IPS-20b (cell line): ENCODE results near the gene SHROOM4.

Source experiments
- H3K27ac ChIP-seq: one replicate; pipeline ENCODE4 v1.5.1; 2013; ENCODE audit warnings: low read length
- H3K27me3 ChIP-seq: 2 replicates; pipeline ENCODE4 v1.6.1; 2013; ENCODE audit warnings: mild to moderate bottlenecking, low read length, inconsistent platforms; ENCODE audit not compliant: insufficient read depth
- H3K36me3 ChIP-seq: 2 replicates; pipeline ENCODE4 v1.6.1; 2013; ENCODE audit warnings: low read depth, mild to moderate bottlenecking, inconsistent platforms, low read length, moderate library complexity; ENCODE audit not compliant: insufficient read depth
- H3K4me1 ChIP-seq: 2 replicates; pipeline ENCODE4 v1.6.1; 2013; ENCODE audit warnings: mild to moderate bottlenecking, control low read depth, inconsistent platforms, low read length, moderate library complexity; ENCODE audit not compliant: insufficient read depth
- H3K4me3 ChIP-seq: 2 replicates; pipeline ENCODE4 v1.5.1; 2013; ENCODE audit warnings: mild to moderate bottlenecking, low read length, inconsistent platforms
- H3K9ac ChIP-seq: 2 replicates; pipeline ENCODE4 v1.6.1; 2013; ENCODE audit warnings: low read depth, mild to moderate bottlenecking, inconsistent platforms, low read length, moderate library complexity
- H3K9me3 ChIP-seq: 2 replicates; pipeline ENCODE4 v1.6.1; 2013; ENCODE audit warnings: mild to moderate bottlenecking, low read depth, low read length, inconsistent platforms; ENCODE audit not compliant: insufficient read depth

SHROOM4 gene

GRCh38 chrX:50638123-50638522 lies 175.9 kb downstream of the SHROOM4 start:
- H3K27ac ChIP-seq: no peak overlapping the region

GRCh38 chrX:50635817-50636365 lies 178.1 kb downstream of the SHROOM4 start:
- Histone ChIP-seq H3K9ac (no peak overlapping the region), H3K36me3 (no peaks in the 10 kb centered on the region), H3K9me3 (no peaks in the 10 kb centered on the region), H3K4me1 (no peaks in the 10 kb centered on the region), H3K27ac (no peak overlapping the region), H3K4me3 (no peak overlapping the region), H3K27me3 (no peaks in the 10 kb centered on the region)

More at GRCh38 chrX:50638123-50638522, 175.9 kb downstream of the SHROOM4 start:
- Histone ChIP-seq H3K36me3 (no peaks in the 10 kb centered on the region), H3K27me3 (no peaks in the 10 kb centered on the region), H3K9ac (no peak overlapping the region), H3K9me3 (no peaks in the 10 kb centered on the region), H3K4me3 (no peak overlapping the region), H3K4me1 (no peaks in the 10 kb centered on the region)

- H3K4me1 ChIP-seq: no peaks in the 10 kb centered on the region
- H3K27ac ChIP-seq: no peak overlapping the region
- H3K4me3 ChIP-seq: no peak overlapping the region
- no peaks in the 10 kb centered on the region for H3K36me3 ChIP-seq
- no peak overlapping the region for H3K9ac ChIP-seq
- H3K9me3 ChIP-seq: no peaks in the 10 kb centered on the region
- no peaks in the 10 kb centered on the region for H3K27me3 ChIP-seq
Measured at GRCh38 chrX:50635162-50635561, 178.8 kb downstream of the SHROOM4 start.

GRCh38 chrX:50629774-50630173 lies 184.2 kb downstream of the SHROOM4 start:
- H3K36me3 ChIP-seq: no peaks in the 10 kb centered on the region
- H3K27me3 ChIP-seq: no peaks in the 10 kb centered on the region
- no peak overlapping the region for H3K4me3 ChIP-seq
- no peak overlapping the region for H3K9ac ChIP-seq
- H3K4me1 ChIP-seq: no peaks in the 10 kb centered on the region; the same call in 1 of the 2 replicates
- no peak overlapping the region for H3K27ac ChIP-seq
- H3K9me3 ChIP-seq: no peaks in the 10 kb centered on the region

GRCh38 chrX:50627696-50628095 lies 186.3 kb downstream of the SHROOM4 start:
- Histone ChIP-seq H3K4me1 (no peaks in the 10 kb centered on the region; the same call in 1 of the 2 replicates), H3K4me3 (no peak overlapping the region), H3K9ac (no peak overlapping the region), H3K27ac (no peak overlapping the region), H3K36me3 (no peaks in the 10 kb centered on the region), H3K9me3 (no peaks in the 10 kb centered on the region), H3K27me3 (no peaks in the 10 kb centered on the region)

- H3K9ac ChIP-seq: no peak overlapping the region
Measured at GRCh38 chrX:50626432-50626831, 187.6 kb downstream of the SHROOM4 start.

GRCh38 chrX:50622751-50623150 lies 191.2 kb downstream of the SHROOM4 start:
- Histone ChIP-seq H3K36me3 (no peaks in the 10 kb centered on the region), H3K27me3 (no peaks in the 10 kb centered on the region), H3K9ac (no peak overlapping the region), H3K27ac (no peak overlapping the region), H3K4me1 (no peaks in the 10 kb centered on the region; the same call in 1 of the 2 replicates), H3K4me3 (no peak overlapping the region), H3K9me3 (no peaks in the 10 kb centered on the region)

More at GRCh38 chrX:50626432-50626831, 187.6 kb downstream of the SHROOM4 start:
- Histone ChIP-seq H3K4me1 (no peaks in the 10 kb centered on the region; the same call in 1 of the 2 replicates), H3K36me3 (no peaks in the 10 kb centered on the region), H3K4me3 (no peak overlapping the region), H3K9me3 (no peaks in the 10 kb centered on the region), H3K27ac (no peak overlapping the region), H3K27me3 (no peaks in the 10 kb centered on the region)

GRCh38 chrX:50618788-50619558 lies 195.0 kb downstream of the SHROOM4 start:
- Histone ChIP-seq H3K36me3 (no peaks in the 10 kb centered on the region), H3K4me3 (no peak overlapping the region), H3K4me1 (peaks cover 10% of the 10 kb centered on the region; the same call in 1 of the 2 replicates), H3K27me3 (no peaks in the 10 kb centered on the region), H3K9ac (no peak overlapping the region; the same call in 1 of the 2 replicates), H3K27ac (no peak overlapping the region), H3K9me3 (no peaks in the 10 kb centered on the region)

- Histone ChIP-seq H3K4me1 (peaks cover 15% of the 10 kb centered on the region; the same call in 1 of the 2 replicates), H3K9ac (no peak overlapping the region), H3K36me3 (no peaks in the 10 kb centered on the region), H3K27ac (no peak overlapping the region), H3K9me3 (no peaks in the 10 kb centered on the region), H3K4me3 (no peak overlapping the region), H3K27me3 (no peaks in the 10 kb centered on the region)
Measured at GRCh38 chrX:50617183-50617582, 196.8 kb downstream of the SHROOM4 start.

- H3K27ac ChIP-seq: peak overlapping the region; percentile 85
- peaks cover 15% of the 10 kb centered on the region; the same call in 1 of the 2 replicates for H3K4me1 ChIP-seq
- H3K36me3 ChIP-seq: no peaks in the 10 kb centered on the region
- no peak overlapping the region for H3K4me3 ChIP-seq
- H3K9me3 ChIP-seq: no peaks in the 10 kb centered on the region
- H3K27me3 ChIP-seq: no peaks in the 10 kb centered on the region
- peak overlapping the region; percentile 52; the same call in 1 of the 2 replicates for H3K9ac ChIP-seq
Measured at GRCh38 chrX:50615570-50616158, 198.3 kb downstream of the SHROOM4 start.

- H3K27me3 ChIP-seq: no peaks in the 10 kb centered on the region
- no peaks in the 10 kb centered on the region for H3K36me3 ChIP-seq
- peak overlapping the region; percentile 85 for H3K27ac ChIP-seq
- peaks cover 15% of the 10 kb centered on the region; the same call in 1 of the 2 replicates for H3K4me1 ChIP-seq
- H3K9me3 ChIP-seq: no peaks in the 10 kb centered on the region
- H3K9ac ChIP-seq: peak overlapping the region; percentile 52; the same call in 1 of the 2 replicates
- H3K4me3 ChIP-seq: no peak overlapping the region
Measured at GRCh38 chrX:50614460-50614859, 199.5 kb downstream of the SHROOM4 start.
